Head of caudate nucleus (tissue), 42 donors: ENCODE data around the gene KCND3.

Experiments
- DNase-seq, 42 donors: peaks; one replicate each; pipeline versions ENCODE4 v3.0.0 to v3.0.0-alpha.2; 2020 to 2021; ENCODE audit warnings: mixed read lengths in 7 of 42
- intact Hi-C: fragments of 100-400 bp; cut with DNase I; formaldehyde crosslinking; loops from one replicate; pipeline ENCODE4 v1.15.0; 2022

KCND3 gene

DNA sequence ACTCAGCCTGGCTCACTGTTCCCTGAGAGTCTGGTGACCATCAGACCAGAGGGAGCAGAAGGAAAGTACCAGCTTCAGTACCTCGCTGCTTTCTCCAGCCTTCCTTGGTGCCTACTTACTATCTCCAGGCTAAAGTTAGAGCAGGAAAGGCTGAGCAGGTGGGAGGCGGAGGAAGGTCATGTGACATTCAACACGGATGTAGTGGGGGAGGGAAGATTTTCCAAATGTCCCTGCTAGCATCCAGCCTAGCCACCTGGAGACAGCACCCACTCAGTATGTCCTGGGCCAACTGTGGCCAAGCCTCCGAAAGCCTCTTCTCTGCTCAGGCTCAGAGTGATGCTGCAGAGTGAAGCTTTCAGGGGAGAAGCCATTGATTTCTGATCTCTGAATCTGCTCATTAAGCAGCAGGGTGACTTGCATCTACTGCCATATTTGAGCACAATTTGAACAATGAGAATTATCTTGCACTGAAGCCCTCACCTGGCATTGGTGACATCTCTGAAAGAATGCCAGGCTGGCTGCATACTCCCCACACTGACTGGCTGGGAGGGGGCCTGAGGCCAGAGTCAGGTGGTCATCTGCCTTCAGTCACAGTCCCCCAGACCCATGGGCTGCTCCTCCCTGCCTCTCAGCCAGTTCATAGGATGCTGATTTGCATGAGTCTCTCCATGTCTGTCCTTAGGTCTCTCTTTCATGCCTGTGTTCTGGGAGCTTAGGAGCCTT, 86.2 kb downstream of the KCND3 start:
- intact Hi-C loops = no loop called here
- peak in 13 of 42 donors; percentile 27 to 64 (median 41) for DNase-seq

DNA sequence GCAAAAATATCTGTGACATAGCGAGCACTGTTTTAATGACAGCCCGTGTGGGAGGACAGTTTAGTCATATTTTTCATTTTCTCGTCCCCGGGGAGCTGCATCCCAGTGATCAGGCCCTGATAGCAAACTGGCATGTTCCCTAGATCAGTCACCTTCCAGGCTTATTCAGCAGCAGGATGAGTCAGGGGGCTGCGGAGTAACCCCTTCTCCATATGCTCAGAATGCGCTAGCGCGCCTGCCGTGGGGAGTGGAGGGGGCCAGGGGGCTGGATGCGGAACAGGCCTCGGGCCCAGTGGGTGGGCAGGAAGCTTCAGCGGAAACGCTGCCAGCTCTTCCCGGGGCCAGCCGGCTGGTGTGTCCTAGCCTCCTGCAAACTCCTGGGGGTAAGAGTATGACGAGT, 94.0 kb downstream of the KCND3 start:
- intact Hi-C loops = no loop called here

DNA sequence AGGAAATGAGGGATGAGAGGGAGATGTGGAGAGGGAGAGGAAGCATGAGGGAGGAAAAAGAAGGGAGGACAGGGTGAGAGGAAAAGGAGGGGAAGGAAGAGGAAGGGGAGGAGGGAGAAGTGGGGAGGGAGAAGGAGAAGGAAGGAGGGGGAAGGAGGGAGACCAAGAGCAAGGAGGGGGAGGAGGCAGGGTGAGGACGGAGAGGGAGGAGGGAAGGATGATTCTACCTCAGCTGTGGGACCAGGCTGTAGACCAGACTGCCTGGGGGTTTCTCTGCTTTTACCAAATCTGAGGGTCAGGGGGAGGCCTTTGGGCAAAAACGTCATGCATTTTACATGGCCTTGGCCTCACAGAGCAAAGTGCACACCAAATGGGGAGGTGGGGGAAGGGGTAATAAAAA, 94.5 kb downstream of the KCND3 start:
- intact Hi-C loops = no loop called here
- peak in 4 of 42 donors; percentile 30 to 60 (median 34) for DNase-seq

More for the DNA sequence above, 94.0 kb downstream of the KCND3 start:
- peak in 32 of 42 donors; percentile 18 to 84 (median 55) for DNase-seq

DNA sequence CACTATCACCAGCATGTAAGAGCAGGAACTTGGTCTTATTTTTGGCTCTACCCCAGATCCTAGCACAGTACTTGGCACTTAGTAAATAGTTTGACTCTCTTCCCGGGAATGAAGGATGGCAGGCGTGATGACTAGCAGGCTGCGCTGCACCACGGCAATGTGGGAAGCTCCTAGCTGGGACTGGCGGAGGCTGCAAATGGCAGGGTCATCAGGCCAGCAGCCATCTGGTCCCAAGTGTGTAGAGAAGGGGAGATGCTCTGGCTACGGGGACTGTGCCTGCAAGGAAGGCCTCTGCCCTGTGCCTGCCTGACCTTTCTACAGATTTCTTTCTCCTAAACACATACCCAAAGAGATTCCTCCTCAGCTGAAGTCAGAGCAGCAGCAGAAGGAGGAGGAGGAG, 95.0 kb downstream of the KCND3 start:
- DNase-seq = peak in 7 of 42 donors; percentile 27 to 53 (median 42)
- intact Hi-C loops = no loop called here

DNA sequence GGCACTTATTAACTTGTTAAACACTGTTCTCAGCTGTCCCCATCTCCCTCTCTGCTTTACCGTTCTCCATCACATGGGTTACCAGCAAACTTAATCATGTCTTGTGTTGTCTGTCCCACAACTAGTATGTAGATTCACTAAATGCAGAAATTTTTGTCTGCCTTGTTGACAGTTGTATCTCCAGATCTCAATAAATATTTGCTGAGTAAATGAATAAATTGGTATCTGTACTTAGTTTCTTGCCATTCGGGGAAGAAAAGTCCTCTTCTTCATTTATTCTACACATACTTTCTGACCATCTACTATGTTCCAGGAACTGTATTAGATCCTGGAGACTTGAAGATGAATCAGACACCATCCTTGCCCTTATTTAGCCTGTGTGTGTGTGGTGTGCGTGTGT, 97.9 kb downstream of the KCND3 start:
- intact Hi-C loops = no loop called here
- DNase-seq = peak in 1 of 42 donors; percentile 2

DNA sequence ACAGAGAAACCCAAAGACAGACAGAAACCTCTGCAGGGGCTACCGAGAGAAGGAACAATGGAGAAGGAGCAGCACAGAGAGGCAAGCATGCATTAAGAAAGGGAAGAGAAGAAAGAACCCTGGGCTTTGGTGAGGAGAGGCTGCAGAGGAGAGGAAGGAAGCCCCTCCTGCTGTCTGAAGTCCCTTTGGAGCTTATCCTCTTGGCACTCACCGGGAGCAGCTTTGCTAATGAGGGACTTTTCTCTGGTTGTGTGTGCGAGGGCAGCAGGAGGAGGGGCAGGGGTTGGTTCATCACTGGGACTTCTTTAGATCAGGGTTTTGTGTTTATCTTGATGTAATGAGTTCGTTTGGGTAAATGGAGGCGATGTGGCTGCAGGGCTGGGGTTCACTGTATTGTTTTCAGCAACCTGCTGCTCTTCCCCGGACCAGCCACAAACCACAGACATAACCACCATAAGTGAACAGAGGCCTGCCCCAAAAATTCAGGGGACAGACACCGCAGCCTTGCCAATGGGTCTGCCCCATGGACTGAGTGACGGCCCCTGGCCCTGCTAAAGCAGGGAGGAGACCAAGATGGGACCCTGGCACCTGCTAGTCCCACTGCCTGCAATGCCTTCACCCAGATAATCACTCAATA, 100.6 kb downstream of the KCND3 start:
- intact Hi-C loops = no loop called here
- DNase-seq = no peak

DNA sequence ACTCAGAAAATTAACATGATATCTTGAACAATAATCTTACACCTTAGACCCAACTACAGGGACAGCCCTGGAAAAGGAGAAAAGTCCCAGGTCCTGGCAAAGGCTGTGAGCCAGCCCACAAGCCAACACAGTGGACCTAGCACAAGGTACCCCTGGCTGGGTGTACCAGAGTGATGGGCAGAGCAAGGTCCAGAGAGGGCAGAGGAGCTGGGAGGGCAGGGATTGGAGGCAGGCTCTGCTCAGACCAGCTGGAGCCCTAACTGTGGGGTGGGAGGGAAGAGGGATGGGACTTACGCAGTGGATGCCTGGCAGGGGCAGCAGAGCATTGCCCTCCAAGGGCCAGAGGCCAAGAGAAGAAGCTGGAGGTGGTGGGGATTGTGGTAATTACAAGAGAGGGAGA, 101.6 kb downstream of the KCND3 start:
- intact Hi-C loops = no loop called here

DNA sequence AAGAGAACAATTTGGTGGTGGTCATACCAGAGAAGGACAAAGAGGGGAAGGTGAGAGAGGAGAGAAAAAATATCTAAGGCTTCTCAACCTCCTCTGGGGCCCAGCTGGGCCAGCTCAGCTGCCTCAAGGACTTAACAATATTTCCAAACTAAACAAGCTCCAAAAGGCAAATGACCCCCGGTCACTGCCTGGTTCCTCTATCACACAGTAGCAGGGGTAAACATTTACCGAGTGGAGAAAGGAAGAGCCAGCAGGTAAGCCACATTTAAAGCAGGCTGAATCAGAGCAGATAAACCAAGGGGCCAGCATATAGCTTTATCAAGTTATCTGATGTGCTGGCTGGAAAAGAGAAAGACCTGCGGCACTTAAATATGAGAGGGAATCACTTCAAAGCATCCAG, 102.1 kb downstream of the KCND3 start:
- intact Hi-C loops = no loop called here
- DNase-seq = no peak

More for the DNA sequence above, 101.6 kb downstream of the KCND3 start:
- no peak for DNase-seq

DNA sequence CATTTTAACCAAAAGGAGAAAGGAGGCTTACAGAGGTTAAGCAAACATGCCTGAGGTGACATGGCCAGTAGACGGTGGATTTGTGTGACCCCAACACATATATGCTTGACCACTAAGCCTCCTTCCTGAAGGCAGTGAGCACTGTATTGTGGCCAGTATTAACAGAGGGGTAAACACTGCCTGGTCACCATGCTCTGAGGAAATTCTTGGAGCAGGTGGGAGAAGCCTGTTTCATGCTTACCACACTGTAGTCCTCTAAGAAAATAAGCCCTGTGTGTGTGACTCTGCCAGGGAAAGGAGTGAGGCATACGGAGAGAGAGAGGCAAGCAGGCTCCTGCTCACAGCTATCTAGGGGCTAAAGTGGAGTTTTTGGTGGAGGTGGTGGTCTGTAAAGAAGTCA, 102.7 kb downstream of the KCND3 start:
- no peak for DNase-seq
- intact Hi-C loops = no loop called here

DNA sequence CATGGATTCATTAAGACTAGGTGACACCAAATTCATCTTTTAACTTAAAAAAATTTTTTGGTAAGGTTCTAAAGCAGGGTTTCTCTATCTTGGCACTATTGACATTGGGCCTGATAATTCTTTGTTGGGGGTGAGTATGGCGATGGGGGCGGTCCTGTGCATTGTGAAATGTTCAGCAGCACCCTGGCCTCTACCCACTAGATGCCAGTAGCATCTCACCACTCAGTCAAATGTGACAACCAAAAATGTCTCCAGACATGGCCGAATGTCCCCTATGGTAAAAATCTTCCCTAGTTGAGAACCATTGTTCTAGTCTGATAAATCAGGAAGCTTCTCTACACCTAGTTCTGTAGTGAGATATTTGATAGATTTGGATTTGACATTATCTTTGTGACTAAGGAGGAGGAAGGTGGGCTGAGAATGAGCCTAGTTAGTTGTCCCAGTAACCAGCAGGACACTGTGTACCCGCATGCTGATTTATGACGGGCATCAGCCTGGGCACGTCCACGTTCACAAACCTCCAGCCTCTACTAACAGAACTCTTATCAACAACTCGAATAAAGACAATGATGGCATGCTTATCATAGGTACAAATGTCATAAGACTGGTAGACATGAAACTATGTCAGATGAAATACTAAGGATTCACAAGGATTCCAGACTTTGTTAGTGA, 104.6 kb downstream of the KCND3 start:
- peak in 2 of 42 donors; percentile 28 to 49 for DNase-seq
- intact Hi-C loops = no loop called here

DNA sequence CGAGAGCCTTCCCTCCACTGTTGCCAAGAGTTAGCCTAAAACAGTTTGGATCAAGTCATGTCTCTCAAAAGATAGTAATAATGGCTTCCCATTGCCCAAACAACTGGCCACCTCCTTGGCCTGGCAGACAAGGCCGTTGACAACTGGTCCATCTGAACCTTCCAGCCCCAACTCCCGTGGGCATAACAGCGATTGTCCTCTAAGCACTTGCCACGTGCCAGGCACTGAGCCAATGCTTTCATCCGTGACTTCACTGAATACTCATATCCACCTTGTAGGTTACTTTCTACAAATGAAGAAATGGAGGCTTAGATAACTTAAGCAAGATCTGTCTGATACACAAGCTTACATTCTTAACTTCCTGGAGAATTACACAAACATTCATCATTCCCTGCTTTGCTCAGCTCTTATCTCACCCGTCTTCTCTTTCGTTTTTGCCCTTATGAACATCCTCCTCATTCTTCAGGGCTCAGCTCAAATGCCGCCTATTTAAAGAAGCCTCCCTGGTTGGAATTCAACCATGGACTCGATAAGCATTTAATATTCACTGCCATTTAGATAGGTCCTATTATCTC, 106.4 kb downstream of the KCND3 start:
- no peak for DNase-seq
- intact Hi-C loops = no loop called here

DNA sequence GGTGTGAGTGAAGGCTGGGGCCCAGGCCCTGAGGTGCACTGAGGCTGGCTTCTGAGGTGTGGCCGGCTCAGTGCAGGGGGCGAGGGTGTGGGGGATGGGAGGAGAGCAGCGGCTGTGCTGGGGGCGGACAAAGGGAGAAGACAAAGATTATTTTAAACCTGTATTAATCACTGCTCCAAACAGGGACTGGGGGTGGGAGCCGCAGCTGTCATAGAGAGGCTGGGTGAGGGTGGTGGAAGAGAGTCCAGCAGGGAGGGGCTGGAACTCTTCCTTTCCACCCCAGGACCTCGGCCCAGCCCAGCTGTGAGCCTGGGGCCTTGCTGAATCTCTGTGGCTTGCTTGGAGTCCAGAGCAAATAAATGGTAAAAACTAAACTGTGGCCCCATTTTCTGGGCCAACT, 106.9 kb downstream of the KCND3 start:
- intact Hi-C loops = no loop called here
- peak in 23 of 42 donors; percentile 22 to 74 (median 41) for DNase-seq

DNA sequence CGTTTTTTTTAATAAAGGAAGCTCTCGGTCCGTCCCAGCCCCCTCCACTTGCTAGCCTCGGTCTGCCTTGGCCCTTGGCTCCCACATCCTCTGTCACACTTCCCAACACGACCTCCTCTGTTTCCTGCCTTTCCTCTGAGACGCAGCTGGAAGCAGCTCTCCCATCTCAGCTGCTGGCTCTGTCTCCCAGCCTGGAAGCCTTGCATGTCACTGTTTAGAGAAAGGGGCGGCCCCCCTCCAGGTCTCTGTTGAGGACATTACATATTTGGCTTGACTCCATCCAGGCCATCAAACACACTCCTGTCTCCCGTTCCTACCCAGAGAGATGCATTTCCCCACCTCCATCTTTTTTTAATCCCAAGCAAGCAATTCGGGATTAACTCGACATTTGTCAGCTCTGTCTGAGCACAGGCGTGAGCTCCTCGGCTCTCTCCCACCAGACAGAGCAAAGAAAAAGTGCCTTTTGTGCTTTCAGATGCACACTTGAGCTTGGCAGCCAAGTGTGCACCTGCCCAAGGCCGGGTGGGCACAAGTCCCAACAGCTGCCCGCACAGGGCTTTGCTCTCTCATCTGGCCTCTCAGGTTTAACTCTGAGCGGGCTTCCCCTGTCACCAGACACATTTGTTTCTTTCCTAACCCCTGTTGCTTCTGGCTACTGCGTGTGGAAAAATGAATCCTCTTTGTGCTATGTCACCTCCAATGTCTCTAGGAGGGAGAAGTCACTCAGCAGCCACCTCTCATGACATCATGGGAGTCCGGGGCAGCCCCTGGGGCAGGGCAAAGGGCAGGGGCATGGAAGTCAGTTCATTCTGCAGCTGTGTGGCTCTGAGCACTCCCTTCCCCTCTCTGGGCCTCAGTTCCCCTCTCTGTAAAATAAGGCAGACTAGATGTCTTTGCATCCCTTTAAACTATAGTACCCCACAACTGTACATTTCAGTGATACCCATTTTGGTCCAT, 108.3 kb downstream of the KCND3 start:
- intact Hi-C loops = no loop called here
- DNase-seq = peak in 29 of 42 donors; percentile 26 to 73 (median 46)

DNA sequence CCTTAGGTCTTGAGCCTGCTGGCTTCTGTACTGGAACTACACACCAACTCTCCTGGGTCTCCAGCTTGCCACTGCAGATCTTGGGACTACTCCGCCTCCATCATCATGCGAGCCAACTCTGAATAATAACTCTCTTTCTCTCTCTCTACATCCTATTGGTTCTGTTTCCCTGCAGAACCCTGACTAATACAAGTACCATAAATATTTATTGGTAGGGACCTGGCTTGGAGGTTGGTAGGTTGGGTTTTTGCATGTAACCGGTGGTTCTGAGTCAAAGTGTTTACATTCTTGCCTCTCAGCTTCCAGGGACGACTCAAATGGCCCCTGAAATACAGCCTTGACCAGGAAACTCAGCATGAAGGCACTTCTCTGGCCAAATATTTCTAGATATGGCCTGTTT, 110.4 kb downstream of the KCND3 start:
- no peak for DNase-seq
- intact Hi-C loops = no loop called here

DNA sequence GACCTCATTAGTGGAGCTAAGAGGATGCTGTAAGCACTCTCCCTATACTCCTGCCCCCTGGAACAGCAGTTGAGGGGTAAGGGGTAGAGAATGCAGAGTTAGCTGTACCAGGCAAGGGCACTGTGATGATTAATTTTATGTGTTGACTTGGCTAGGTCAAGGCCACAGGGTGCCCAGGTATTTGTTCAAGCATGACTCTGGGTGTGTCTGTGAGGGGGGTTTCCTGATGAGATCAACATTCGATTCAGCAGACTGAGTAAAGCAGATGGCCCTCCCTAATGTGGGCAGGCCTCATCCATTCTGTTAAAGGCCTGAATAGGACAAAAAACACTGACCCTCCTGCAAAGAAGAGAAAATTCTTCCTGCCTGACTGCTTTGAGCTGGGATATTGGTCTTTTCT, 110.8 kb downstream of the KCND3 start:
- intact Hi-C loops = no loop called here

DNA sequence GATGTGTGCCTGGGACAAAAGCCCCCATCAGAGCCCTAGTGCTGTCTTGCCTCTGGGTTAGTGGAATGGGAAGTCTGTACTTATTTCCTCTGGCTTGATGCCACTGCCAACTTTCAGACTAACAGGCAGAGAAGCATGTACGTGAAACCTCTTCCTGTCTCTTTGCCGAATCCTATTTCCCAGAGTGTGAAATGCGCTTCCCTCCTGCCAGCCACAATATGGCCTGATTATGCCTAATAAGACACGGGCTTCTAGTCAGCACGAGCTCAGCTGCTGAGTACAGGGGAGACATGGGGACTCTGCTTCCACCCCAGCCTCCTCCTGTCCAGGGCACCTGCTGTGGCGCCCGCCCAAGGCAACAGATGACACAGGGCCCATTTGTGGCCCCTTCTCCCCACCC, 111.4 kb downstream of the KCND3 start:
- DNase-seq = no peak
- intact Hi-C loops = no loop called here

More for the DNA sequence above, 110.8 kb downstream of the KCND3 start:
- DNase-seq = no peak

DNA sequence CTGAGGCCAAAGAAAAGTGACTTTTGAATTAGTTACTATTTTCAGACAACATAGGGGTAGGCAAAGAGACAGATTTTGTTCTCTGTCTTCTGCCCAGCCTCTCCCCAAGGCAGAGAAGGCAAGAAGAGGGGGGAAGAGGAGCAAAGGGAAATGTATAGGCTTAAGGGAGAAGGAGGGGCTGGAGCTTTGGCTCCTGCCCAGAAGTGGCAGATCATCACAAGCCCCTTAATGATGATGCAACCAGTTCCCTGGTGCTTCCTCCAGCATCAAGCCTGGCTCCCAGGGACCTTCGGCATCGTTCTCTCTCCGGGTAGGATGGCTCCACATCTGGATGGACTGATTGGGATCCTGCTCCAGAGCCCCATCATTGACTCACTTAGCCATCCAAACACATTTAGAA, 112.8 kb downstream of the KCND3 start:
- intact Hi-C loops = no loop called here
- DNase-seq = no peak

DNA sequence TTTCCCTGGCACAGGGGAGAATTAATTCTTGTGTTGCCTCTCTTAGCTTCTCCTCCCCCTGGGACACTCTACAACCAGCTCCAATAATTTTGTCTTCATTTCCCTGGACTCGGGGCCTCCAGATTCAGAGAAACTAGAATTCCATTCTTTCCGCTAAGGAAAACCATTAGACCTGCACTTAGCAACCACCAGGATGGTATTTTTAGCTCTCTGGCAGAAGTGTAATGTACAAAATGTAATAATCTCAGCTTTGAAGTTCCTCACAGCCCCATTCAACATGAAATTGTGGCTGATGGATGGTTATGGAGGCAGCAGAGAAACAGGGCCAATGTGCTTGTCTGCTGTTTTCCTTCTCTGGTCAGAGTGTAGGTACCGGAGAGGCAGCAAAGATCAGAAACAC, 113.8 kb downstream of the KCND3 start:
- no peak for DNase-seq
- intact Hi-C loops = no loop called here
